Kidney (tissue), 14 donors: ENCODE measurements around the gene FRMD3. TPM values are rescaled to one million over a fixed set of nuclear protein-coding genes. Genes with fewer than 3 reads are reported as not detected.

Experiments
- DNase-seq, 5 donors: peaks; one replicate each; pipeline ENCODE4 v3.0.0-alpha.2; 2013 to 2020
- FAIRE-seq: peaks from 2 replicates; lab custom pipeline; 2012; peaks lifted over from hg19 to GRCh38; lab: Jason Lieb, UNC
- H3K27ac ChIP-seq, 2 donors: one replicate each; pipeline ENCODE4 v1.7.0; 2013; ENCODE audit warnings: low read depth in 2 of 2, low read length in 2 of 2, inconsistent platforms in 1 of 2
- H3K27me3 ChIP-seq: one replicate; pipeline ENCODE4 v1.7.1; 2013; ENCODE audit warnings: low read length, inconsistent platforms; ENCODE audit not compliant: control insufficient read depth, insufficient read depth
- H3K36me3 ChIP-seq, 3 donors: one replicate each; pipeline versions ENCODE4 v1.7.0 to v1.7.1; 2013; ENCODE audit warnings: low read length in 3 of 3, control low read depth in 1 of 3, inconsistent platforms in 1 of 3; ENCODE audit not compliant: insufficient read depth in 3 of 3, control insufficient read depth in 2 of 3
- H3K4me1 ChIP-seq, 3 donors: one replicate each; pipeline versions ENCODE4 v1.7.0 to v1.7.1; 2013; ENCODE audit warnings: low read length in 3 of 3, inconsistent platforms in 1 of 3, low read depth in 1 of 3; ENCODE audit not compliant: control insufficient read depth in 2 of 3, insufficient read depth in 2 of 3
- H3K4me3 ChIP-seq, 3 donors: one replicate each; pipeline versions ENCODE4 v1.7.0 to v1.8.1; 2013; ENCODE audit warnings: low read length in 3 of 3, control low read depth in 1 of 3, inconsistent platforms in 1 of 3
- H3K9ac ChIP-seq, 3 donors: one replicate each; pipeline versions ENCODE4 v1.7.0 to v1.7.1; 2013; ENCODE audit warnings: low read length in 3 of 3, control low read depth in 1 of 3, inconsistent platforms in 1 of 3
- H3K9me3 ChIP-seq, 3 donors: one replicate each; pipeline versions ENCODE4 v1.7.0 to v1.7.1; 2013; ENCODE audit warnings: low read length in 3 of 3, control low read depth in 1 of 3, inconsistent platforms in 1 of 3; ENCODE audit not compliant: control insufficient read depth in 2 of 3, insufficient read depth in 1 of 3
- CTCF ChIP-seq: IDR thresholded peaks from 3 replicates; pipeline ENCODE4 v1.5.1; 2012; ENCODE audit warnings: mild to moderate bottlenecking, moderate library complexity, borderline replicate concordance; ENCODE audit not compliant: insufficient read depth; ENCODE audit errors: extremely low read depth
- intact Hi-C: fragments of 100-400 bp; cut with DNase I; formaldehyde crosslinking; loops from one replicate; pipeline ENCODE4 v1.11.1; 2022
- polyA plus RNA-seq: library from polyadenylated mRNA; stranded (reverse); fragments of 350-450 nt; fragmentation: Illumina TruSeq; extraction: RNeasy Lipid Tissue Mini Kit (QIAGEN cat#74804); gene quantifications from one replicate; pipeline ENCODE4 v1.2.3, GENCODE V29; 2014; ENCODE audit warnings: low read depth, low replicate concordance; ENCODE audit not compliant: insufficient read depth
- total RNA-seq: library from RNA; stranded (reverse); fragmentation: NEBNext Ultra II Directional; extraction: Animal tissue kit (Norgen Biotek cat#: 25700); gene quantifications from one replicate; pipeline ENCODE4 v1.2.1, GENCODE V29; 2021
- donor health status: control.
- donor health status: control.
- donor health status: control.
- donor health status: control.
- donor health status: control.
- donor health status: DM: yes; HTN: yes; CAD: no.
- donor health status: Normal renal cell carcinoma (clear cell type).

FRMD3 gene
- total and polyA plus RNA-seq, 2 donors from 2014 or later = 9.9 to 11.0 TPM

DNA sequence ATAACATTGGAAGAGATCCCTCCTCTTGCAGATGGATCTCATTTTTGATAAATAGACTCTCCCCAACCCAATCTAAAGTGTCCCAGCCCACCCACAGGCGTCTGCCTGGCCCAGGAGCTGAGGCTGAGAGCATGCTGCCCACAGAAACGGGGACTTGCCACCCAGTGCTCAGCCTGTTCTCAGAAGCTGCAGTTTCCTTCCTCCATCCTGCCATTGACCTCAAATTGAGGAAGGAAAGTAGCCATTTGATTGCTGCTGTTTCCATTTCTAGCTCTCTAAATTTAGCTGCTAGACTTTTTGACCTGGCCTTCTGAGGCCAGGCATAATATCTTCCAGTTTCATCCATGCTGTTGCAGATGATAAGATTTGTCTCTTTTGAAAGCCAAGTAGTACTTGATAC lies 31.1 kb upstream of the FRMD3 start:
- no peaks in the 10 kb centered on the region for H3K27me3 ChIP-seq
- no peak overlapping the region for H3K9ac ChIP-seq
- H3K36me3 ChIP-seq = no peaks in the 10 kb centered on the region
- intact Hi-C loops = no loop called here
- TF ChIP-seq CTCF = no peak
- peak in 2 of 5 donors; percentile 29 to 51 for DNase-seq
- H3K9me3 ChIP-seq = no peaks in the 10 kb centered on the region
- FAIRE-seq = no peak
- no peak overlapping the region for H3K4me3 ChIP-seq
- H3K27ac ChIP-seq = no peak overlapping the region
- H3K4me1 ChIP-seq = peaks cover 0 to 6% (median 0%) of the 10 kb centered on the region in 3 donors

GRCh38 chr9:83563360-83563759 lies 25.2 kb upstream of the FRMD3 start:
- no peak overlapping the region for H3K9ac ChIP-seq
- no peaks in the 10 kb centered on the region for H3K4me1 ChIP-seq
- FAIRE-seq = no peak
- no peaks in the 10 kb centered on the region for H3K36me3 ChIP-seq
- H3K27ac ChIP-seq = no peak overlapping the region
- no peak overlapping the region for H3K4me3 ChIP-seq
- no peaks in the 10 kb centered on the region for H3K9me3 ChIP-seq
- no peak for TF ChIP-seq CTCF
- intact Hi-C loops = no loop called here
- no peak for DNase-seq
- H3K27me3 ChIP-seq = no peaks in the 10 kb centered on the region

DNA sequence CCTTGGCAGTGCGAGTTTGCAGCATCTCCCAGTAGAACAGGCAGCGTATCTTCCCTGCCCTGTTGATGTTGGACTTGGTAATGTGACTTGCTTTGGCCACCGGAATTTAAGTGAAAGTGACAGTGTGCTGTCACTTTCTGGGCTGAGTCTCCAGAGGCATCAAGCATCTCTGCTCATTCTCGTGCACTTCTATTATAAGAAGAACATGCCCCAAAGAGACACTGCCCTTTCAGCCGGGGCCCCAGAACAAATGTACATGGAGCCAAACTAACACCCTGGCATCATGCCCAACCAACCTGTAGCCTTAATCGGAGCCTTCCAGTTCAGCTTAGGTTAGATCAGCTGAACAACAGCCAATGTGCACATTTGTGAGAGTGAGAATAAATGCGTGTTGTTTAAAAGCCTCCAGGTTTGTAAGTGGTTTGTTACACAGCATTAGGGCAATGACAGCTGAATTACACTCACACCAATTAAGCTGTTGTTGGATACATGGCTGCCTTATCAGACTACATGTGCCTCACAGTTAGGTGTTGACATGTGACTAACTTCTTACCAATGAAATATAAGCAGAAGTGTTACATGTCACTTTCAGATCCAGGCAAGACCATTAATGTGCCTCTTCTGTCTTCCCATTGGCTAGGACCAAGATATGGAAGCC lies 22.1 kb upstream of the FRMD3 start:
- Histone ChIP-seq H3K4me3 (no peak overlapping the region), H3K27ac (no peak overlapping the region), H3K9ac (no peak overlapping the region), H3K36me3 (no peaks in the 10 kb centered on the region), H3K9me3 (no peaks in the 10 kb centered on the region), H3K4me1 (no peaks in the 10 kb centered on the region), H3K27me3 (no peaks in the 10 kb centered on the region)
- intact Hi-C loops = no loop called here
- DNase-seq = no peak
- FAIRE-seq = no peak
- no peak for TF ChIP-seq CTCF

GRCh38 chr9:83557771-83558170 lies 19.6 kb upstream of the FRMD3 start:
- Histone ChIP-seq H3K9me3 (no peaks in the 10 kb centered on the region), H3K27me3 (no peaks in the 10 kb centered on the region), H3K4me1 (no peaks in the 10 kb centered on the region), H3K36me3 (no peaks in the 10 kb centered on the region), H3K27ac (no peak overlapping the region), H3K9ac (no peak overlapping the region), H3K4me3 (no peak overlapping the region)
- no peak for FAIRE-seq
- no peak for DNase-seq
- intact Hi-C loops = no loop called here
- no peak for TF ChIP-seq CTCF
